ENCODE data around the gene TRIP13. TPM values are rescaled to one million over a fixed set of nuclear protein-coding genes. Genes with fewer than 3 reads are reported as not detected.
"Not testable (repeated sequence)": the region's sequence is repeated elsewhere in the genome, so short reads cannot be mapped to it uniquely, and the experiment has no call there.

Gene TRIP13
- total and polyA plus RNA-seq, 2 of the 13 experiments (the other 11 are each of a cell fraction or from before 2014, with no cell fraction given) = 13.5 to 33.0 TPM

GRCh38 chr5:916441-917293 is 24.0 kb downstream of the TRIP13 start:
- Histone ChIP-seq H3K9ac (ENCODE audit: insufficient read depth, low read depth, low read length) (no peak overlapping the region), H3K27me3 (ENCODE audit: control insufficient read depth in 1 of 2, insufficient read depth in 2 of 2, low read length in 2 of 2) (no peaks in the 10 kb centered on the region), H3K36me3 (replicated peaks in 1 of 2; ENCODE audit: control insufficient read depth in 1 of 2, insufficient read depth in 2 of 2, low read length in 2 of 2) (peaks cover 12 to 55% of the 10 kb centered on the region in 2 experiments), H3K4me2 (ENCODE audit: low read depth, low read length) (no peak overlapping the region), H4K20me1 (ENCODE audit: insufficient read depth, low read length) (0 out of 2 replicates have a peak, but pooled peaks cover 3% of the 10 kb centered on the region), H3K4me1 (ENCODE audit: insufficient read depth, low read length) (peaks cover 23% of the 10 kb centered on the region), H3K27ac (ENCODE audit: extremely low read length, insufficient read depth, low read length) (no peak overlapping the region), H2AFZ (ENCODE audit: low read length) (no peak overlapping the region), H3K79me2 (ENCODE audit: insufficient read depth, low read length) (no peaks in the 10 kb centered on the region), H3K9me3 (ENCODE audit: low read length) (no peaks in the 10 kb centered on the region), H3K4me3 (replicated peaks in 1 of 3; ENCODE audit: insufficient read depth in 1 of 3, low read depth in 2 of 3, low read length in 3 of 3) (no peak overlapping the region)
- no peak for DNase-seq (ENCODE audit: low spot score)
- WGBS (ENCODE audit: low lambda C conversion rate) = 97% methylated on average over 5 of the region's 14 CpGs
- TF ChIP-seq ARNT (IDR thresholded peaks at IDR 0.05) = no peak
- no peak for TF ChIP-seq RNF2 (conservative IDR thresholded peaks at IDR 0.05; ENCODE audit: low read depth)
- TF ChIP-seq TRIM24 (CRISPR knock-in tag; IDR thresholded peaks at IDR 0.05) = no peak
- TF ChIP-seq SMARCE1 (IDR thresholded peaks at IDR 0.05; ENCODE audit: borderline replicate concordance) = no peak
- no peak for TF ChIP-seq ZBTB3 (CRISPR knock-in tag; IDR thresholded peaks at IDR 0.05; ENCODE audit: borderline replicate concordance, low read depth)
- no peak for TF ChIP-seq MAFG (CRISPR knock-in tag; IDR thresholded peaks at IDR 0.05)
- no peak for TF ChIP-seq FOXP4 (CRISPR knock-in tag; IDR thresholded peaks at IDR 0.05)
- no peak for TF ChIP-seq RBM22 (optimal IDR thresholded peaks at IDR 0.05; ENCODE audit: low read length)
- TF ChIP-seq ZSCAN20 (CRISPR knock-in tag; IDR thresholded peaks at IDR 0.05; ENCODE audit: borderline replicate concordance) = no peak
- no peak for TF ChIP-seq ZNF672 (CRISPR knock-in tag; IDR thresholded peaks at IDR 0.05)
- TF ChIP-seq HOXA9 (CRISPR knock-in tag; IDR thresholded peaks at IDR 0.05; ENCODE audit: borderline replicate concordance) = no peak
- no peak for TF ChIP-seq TCF7L2 (IDR thresholded peaks at IDR 0.05; ENCODE audit: low read depth, low read length)
- no peak for TF ChIP-seq ZNF724P (CRISPR knock-in tag; IDR thresholded peaks at IDR 0.05; ENCODE audit: borderline replicate concordance)
- TF ChIP-seq TRIM22 (IDR thresholded peaks at IDR 0.05) = no peak
- TF ChIP-seq FLYWCH1 (CRISPR knock-in tag; IDR thresholded peaks at IDR 0.05) = no peak
- TF ChIP-seq MXD4 (CRISPR knock-in tag; IDR thresholded peaks at IDR 0.05) = no peak
- no TSS peak for BruUV-seq (replicated peaks)
- CTCF ChIA-PET (ENCODE audit: low intra/inter-chr PET ratio, low total read pairs) = no interaction called here
- in situ Hi-C loops (cut with HindIII; ENCODE audit: extremely low pct_ligation_motif_present, low pct_unique_long_range_greater_than_20kb) (no loop called here), intact Hi-C loops (cut with micrococcal nuclease; ENCODE audit: unreplicated experiment) (no loop called here)
- POLR2A ChIA-PET = no interaction called here
- ATAC-seq = no peak
- FAIRE-seq = no peak

- CTCF ChIA-PET (ENCODE audit: low intra/inter-chr PET ratio, low total read pairs) = interaction anchor here (0.7 kb wide), 1 partner anchor 93 kb away, joined by 3 read pairs; no protein-coding TSS in a partner anchor
- H3K79me2 ChIP-seq (ENCODE audit: insufficient read depth, low read length); H3K9me3 ChIP-seq (ENCODE audit: low read length); H3K4me3 ChIP-seq (replicated peaks in 1 of 3; ENCODE audit: insufficient read depth in 1 of 3, low read depth in 2 of 3, low read length in 3 of 3); H3K27me3 ChIP-seq (ENCODE audit: control insufficient read depth in 1 of 2, insufficient read depth in 2 of 2, low read length in 2 of 2); DNase-seq (ENCODE audit: low spot score); BruUV-seq (replicated peaks); in situ Hi-C loops (cut with HindIII; ENCODE audit: extremely low pct_ligation_motif_present, low pct_unique_long_range_greater_than_20kb); ATAC-seq; H2AFZ ChIP-seq (ENCODE audit: low read length); H3K9ac ChIP-seq (ENCODE audit: insufficient read depth, low read depth, low read length); FAIRE-seq; intact Hi-C loops (cut with micrococcal nuclease; ENCODE audit: unreplicated experiment); H4K20me1 ChIP-seq (ENCODE audit: insufficient read depth, low read length): not testable (repeated sequence)
- 0 out of 2 replicates have a peak overlapping the region, but pooled peaks have one; percentile 42 for H3K4me2 ChIP-seq (ENCODE audit: low read depth, low read length)
- WGBS (ENCODE audit: low lambda C conversion rate) = 99% methylated on average over 5 of the region's 5 CpGs
- peak overlapping the region; percentile 27 for H3K27ac ChIP-seq (ENCODE audit: extremely low read length, insufficient read depth, low read length)
- POLR2A ChIA-PET = interaction anchor here (0.5 to 1.1 kb wide), 2 partner anchors 188 to 220 kb away, joined by 3 read pairs; no protein-coding TSS in a partner anchor
- peaks cover 23% of the 10 kb centered on the region for H3K4me1 ChIP-seq (ENCODE audit: insufficient read depth, low read length)
- H3K36me3 ChIP-seq (replicated peaks in 1 of 2; ENCODE audit: control insufficient read depth in 1 of 2, insufficient read depth in 2 of 2, low read length in 2 of 2) = peaks cover 6 to 39% of the 10 kb centered on the region in 2 experiments
Measured at GRCh38 chr5:918717-919116, 26.0 kb downstream of the TRIP13 start.

Measured in HepG2 (cell line).